ENCODE results near the gene SHISA8. TPM values are rescaled to one million over a fixed set of nuclear protein-coding genes. Genes with fewer than 3 reads are reported as not detected.

SHISA8 gene
- total RNA-seq, 1 experiment from 2014 or later = not detected

DNA sequence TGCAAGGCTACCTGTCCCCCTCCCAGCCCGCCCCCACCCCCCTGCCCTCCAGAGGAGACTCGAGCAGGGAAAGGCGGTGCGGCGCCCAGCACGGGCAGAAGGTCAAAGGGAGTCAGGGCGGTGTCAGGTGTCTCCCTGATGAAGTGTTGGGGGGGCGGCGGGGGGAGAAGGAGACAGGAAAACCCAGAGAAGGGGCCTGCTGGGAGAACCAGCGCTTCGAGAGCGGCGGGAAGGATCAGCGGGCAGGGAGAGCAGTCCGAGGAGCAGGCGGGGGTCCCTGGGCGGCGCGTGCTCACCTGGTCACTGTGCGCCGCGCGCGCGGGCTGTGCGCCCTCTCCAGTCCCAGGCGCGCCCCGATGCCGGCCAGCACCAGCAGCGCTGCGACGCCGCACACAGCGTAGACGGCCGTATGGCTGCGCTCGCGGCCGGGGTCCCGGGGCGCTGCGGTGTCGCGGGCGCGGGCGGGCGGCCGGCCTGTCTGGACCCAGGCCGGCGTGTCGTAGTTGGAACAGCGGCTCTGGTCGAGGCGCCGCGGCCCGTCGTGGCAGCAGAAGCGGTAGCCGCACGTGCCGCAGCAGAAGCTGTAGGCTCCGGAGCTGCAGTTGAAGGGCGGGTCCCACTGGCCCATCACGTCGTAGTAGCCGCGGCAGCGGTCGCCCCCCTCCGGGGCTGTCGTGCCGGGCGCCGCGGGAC is 886 bp downstream of the SHISA8 start:
- DNase-seq (ENCODE audit: low spot score) = no peak

DNA sequence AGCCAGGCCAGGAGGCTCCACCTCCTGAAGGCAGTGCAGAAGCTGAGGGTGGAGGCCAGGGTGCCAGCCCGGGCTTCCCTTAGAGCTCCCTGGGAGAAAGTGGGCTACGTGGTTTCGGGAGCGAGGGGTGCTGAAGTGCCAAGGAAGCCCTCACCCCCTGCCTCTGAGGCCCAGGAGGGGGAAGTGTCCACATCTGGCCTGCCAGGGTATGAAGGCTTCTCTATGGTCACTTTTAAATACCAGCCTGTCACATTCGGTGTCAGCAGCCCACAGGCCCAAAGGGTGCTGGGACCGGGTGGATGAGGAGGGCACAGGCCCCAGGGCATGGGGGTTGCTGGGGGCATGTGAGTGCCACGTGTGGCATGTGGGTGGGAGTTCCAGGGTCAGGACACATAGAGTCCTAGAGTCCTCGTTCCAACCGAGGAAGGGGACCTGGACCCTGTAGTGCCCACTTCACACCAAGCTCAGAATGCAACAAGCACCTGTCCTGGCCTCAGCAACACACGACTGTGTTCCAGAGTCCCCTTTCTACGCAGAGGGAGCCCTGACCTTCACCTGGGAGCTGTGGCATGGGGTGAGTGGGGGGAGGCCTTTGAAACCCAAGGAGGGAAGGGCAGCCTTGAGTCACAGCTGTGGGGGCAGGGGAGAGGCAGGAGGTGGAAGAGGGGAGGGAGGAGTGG is 1.7 kb downstream of the SHISA8 start:
- DNase-seq (ENCODE audit: low spot score) = no peak

DNA sequence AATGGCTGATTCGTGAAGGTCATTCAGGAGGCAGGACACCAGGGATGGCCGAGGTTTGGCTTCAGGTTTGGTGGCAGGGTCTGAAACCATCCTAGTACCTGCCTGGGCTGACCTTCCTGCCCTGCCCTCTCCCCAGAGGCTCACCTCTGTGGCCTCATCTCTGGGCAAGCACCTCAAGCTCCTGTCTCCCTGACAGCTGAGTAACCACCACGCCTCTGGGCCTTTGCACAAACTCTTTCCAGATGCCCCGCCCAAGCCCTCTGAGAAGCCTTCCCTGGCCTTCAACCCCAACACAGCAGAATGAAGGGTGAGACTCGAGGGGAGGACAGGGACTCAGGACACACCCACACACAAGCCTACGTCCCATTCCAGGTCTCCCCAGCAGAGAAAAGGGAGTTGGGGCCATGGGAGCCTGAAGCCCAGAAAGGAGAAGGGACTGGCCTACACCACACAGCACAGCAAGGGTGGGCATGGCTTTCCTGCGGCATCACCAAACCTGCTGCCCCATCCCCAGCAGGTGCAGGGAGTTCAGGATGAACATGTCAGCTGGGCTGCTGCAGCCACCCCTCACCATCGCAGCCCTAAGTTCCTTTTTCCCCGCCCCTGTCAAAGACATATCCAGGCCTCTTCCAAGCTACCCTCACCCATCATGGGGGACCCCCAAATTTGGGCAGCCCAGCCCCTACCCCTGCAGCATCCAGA is 2.4 kb downstream of the SHISA8 start:
- DNase-seq (ENCODE audit: low spot score) = no peak

DNA sequence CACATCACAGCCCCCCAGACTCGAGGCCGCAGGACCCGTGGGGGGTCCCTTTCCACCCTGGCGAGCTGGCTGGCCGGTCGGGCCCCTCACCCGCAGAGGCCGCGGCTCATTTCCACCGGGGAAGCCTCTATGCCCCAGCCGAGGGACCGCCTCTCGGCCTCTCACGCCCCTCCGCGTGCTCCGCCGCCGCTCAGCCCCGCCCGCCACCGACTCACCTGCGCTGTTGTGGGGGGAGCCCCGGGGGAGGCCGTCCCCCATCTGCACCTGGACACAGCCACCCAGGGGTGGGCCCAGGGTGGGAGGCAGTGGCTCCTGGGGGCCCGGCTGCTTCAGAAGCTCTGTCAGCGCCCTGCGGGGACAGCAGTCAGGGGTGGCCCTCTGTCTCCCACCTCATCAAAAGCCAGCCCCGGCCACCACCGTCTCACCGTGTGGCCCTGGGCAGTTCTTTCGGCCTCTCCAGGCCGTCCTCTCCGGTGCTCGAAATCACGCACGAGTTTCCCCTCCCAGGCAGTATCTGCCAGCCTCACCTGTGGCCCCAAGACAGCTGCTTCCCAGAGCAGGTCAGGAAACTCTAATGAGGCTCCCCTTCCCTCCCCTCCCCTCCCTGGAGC is 3.8 kb downstream of the SHISA8 start:
- DNase-seq (ENCODE audit: low spot score) = no peak

DNA sequence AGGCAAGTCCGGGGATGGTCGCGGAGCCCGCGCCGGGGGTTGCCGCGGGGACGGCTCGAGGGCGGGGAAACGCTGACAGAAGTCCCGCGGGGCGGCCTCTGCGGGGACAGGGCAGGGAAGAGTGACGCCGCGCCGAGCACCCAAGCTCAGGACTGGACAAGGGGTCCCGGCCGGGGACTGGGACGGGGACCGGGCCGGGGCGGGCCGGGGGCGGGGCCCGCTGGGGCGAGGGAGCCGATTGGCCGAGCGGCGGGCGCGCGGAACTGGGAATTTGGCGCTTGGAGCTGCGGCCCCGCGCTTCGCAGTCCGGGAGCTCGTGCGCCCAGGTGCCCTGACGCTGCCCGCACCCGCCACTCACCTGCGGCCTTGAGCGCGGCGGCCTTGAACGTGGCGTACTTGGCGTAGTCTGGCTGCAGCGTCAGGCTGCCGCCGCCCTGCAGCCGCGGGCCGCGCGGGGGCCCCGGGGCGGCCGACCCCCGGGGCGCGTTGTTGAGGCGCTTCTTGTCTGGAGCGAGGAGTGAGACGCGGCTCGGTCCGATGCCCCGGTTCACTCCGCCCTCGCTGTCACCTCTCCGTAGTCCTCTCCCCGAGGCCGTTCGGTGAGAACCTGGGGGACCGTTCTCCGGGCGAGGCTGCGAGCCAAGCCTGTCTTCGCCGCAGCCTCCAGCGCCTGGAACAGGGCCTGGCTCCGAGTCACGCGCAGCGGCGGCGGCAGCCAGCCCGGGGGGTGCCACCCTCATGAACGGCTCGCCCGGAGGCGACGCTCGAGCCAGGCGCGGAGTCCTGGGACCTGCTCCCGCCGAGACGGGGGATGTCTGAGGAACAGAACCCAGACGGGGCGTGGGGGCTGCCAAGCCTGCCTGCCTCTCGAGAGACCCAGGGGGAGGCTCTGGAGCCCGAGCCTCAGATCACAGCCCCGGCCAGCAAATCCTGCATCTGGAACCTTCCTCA is 4.5 kb downstream of the SHISA8 start:
- no peak for DNase-seq (ENCODE audit: low spot score)

DNA sequence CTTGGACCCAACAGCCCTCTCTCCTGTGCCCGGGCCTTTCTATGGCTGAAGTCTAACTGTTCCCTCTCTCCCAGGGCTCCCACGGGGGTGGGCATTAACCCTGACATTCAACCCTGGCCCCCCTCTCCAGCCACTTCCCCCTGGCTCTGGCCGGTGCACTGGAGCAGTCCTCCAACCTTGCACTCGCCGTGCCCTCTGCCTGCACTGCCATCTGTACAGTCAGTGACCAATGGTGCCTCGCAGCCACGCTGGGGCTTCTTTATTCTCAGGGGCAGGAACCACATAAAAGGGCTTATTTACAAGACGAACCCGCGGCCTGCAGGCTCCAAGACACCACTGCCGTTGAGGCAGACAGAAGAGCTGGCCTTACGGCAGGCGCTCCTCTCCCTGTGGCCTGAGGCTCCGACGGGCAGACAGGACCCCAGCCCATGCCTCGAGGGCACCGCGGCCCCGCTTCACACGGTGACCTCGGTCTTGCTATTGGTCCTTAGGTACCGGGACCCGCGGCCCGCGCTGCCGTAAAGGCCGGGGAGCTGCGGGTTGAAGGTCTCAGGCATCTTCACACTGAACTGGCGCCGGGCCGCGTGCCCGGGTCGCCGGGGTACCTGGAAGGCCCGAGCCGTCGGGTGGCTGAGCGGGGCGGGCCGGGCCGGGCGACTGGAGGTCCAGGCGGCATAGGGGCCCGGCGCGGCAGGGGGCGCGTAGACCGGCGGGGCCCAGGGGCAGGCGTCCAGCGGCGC is 5.4 kb downstream of the SHISA8 start:
- no peak for DNase-seq (ENCODE audit: low spot score)

DNA sequence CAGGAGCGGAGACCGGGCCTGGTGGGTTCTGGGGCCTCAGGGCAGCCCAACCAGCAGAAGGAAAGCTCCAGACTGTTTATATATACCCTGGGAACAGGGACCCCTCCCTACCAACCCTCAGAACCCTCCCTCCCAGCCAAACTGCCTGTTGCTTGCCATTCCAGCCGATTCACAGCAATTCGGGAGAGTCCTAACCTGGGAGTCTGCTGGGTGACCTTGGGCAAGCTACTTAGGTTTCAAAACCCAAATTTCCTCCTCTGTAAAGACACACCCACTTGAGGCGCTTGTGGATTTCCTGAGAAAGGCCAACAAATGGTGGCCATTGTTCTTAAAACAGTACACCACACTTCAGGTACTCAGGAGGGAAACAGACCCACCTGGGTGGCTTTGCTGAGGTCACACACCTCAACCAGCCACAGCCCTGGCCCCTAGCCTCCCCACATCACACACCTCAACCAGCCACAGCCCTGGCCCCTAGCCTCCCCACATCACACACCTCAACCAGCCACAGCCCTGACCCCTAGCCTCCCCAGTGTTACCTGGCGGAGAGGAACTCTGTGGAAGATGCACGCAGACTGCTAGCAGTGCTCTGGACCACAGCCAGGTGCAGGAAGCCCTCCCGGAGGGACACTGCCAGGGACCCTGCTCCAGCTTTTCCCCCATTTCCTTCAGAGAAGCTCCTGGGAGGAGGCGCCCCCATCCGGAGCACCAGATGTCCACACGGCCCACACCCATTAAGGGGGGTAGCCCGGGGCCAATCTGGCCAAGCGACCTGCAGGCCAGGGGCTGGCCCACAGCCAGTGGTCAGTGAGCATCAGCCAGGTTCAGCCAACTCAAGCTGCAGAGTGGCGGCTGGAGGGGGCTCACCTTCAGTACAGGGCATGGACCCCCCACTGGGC is 6.2 kb downstream of the SHISA8 start:
- no peak for DNase-seq (ENCODE audit: low spot score)

DNA sequence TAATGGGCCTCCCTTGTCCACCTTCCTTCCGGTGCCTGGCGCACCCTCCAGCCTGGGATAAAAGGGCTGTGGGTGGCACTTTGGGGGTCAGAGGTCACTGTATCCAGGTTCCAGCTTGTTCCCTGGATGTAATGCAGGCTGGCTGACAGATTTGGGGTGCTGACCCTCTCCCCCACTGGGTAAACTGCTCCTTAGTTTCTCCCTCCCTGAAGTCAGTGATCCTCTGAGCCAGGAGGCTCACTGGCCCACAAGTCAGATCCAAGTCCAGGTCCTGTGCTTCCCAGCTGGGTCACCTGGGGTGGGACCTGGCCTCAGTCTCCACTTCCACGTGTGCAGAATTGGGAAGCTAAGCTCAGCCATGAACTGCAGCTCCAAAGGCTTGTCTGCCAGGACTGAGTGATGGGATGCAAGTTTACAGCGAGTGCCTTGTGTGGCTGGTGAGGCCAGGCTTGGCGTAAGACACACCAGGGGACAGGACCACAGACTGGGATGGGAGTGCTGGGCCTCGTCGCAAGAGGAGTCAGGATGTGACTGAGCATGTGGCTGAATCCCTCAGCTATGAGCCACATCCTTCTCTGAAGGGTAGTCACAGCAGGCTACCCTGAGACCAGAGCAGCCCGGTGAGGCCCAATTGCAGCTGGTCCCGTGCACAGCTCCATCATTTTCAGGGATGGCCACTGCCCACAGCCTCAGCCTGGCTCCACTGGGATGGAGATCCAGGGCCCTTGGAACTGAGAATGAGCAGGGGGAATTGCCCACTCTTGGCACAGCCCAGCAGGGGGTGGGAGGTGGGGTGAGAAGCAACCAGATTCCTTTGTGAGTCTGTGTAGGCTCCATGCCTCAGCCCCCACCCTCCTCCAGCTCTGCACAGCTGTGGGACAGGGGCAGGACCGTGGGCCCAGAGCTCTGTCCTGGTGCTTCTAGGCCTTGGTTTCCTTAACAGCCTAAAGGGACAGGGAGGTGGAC is 7.2 kb downstream of the SHISA8 start:
- no peak for DNase-seq (ENCODE audit: low spot score)

DNA sequence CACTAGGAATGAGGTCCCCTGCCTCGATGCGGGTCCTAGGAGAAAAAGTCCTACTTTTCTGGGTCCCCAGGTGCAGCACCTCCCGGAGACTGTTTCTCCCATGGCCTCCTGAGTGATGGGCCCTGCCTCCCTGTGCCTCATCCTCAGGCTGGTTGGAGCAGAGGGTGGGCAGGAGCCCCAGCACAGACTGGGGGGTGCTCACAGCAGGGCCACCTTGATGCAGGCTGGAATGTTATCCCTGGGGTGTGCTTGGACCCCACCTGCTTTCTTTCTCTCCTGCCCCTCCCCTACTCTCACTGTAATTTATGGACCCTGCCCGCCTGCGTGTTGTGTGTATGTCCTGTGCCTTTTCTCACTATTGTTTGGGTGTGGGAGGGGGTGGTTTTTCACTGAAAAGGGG is 8.1 kb downstream of the SHISA8 start:
- no peak for DNase-seq (ENCODE audit: low spot score)

DNA sequence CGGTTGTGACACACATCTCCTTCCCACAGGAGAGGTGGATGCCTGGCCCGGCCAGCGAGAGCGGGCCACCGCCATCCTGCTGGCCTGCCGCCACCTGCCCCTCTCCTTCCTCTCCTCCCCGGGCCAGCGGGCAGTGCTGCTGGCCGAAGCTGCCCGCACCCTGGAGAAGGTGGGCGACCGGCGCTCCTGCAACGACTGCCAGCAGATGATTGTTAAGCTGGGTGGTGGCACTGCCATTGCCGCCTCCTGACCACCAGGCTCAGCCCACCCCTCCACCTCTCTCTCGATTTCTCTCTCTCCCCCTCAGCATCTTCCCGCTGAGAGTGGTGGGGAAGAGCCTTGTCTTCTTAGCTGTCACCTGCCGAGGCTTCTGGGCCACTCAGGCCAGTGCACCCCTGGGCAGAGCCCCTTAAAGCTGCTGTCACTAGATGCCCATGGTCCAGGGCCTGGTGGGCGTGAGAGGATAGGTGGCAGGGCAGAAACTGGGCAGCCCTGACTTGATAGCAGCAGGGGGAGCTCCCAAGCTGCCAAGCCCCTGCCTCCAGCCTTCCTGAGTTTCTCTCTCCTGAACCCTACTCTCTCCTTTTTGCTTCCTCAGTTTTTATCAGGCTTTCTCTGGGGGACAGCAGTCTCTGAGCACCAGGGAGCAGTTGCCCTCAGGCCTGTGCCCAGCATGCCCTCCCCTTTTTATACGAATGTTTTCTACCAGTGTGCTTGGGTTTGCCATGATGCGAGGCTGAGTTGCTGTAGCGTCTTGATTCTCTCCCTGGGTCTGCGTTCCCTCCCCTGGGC is 9.3 kb downstream of the SHISA8 start:
- no peak for DNase-seq (ENCODE audit: low spot score)

DNA sequence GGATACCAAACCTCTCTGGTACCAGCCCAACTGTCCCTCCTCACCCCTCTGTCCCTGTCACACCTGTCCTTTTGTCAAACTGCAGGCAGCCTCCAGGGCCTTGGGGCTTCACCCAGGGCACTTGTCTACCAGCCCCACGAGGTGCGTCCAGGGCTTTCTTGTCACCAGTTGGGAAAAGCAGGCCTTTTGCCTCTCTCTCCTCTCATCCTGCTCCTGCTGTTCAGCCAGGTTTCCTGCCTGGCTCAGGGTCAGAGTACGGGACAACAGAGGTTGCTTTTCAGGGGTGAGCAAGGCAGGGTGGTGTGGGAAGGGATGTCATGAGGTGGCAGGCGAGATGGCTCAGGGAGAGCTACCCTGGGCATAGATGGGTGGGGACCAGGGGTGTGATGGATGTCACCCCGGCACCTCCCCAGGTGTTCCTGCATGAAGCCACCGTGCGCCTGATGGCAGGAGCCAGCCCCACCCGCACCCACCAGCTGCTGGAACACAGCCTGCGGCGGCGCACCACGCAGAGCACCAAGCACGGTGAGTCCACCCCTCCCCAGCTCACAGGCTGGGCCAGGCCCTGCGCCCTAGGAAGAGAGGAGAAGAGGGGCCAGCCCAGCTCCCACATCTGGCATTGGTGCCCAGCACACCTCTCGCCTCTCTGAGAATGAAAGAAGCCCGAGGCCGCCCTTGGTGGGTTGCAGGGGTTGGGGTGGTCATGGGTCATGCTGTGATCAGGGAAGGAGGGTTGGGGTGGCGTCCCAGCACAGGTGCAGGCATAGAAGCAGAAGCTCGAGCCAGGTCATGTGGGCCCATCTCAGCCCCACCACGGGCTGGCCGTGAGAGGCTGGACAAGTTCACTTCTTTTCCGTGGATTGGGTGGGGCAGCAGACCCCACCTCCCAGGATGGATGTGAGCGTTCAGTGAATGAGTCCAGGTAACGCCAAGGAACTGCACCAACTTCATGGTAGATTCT is 10.1 kb downstream of the SHISA8 start:
- no peak for DNase-seq (ENCODE audit: low spot score)

DNA sequence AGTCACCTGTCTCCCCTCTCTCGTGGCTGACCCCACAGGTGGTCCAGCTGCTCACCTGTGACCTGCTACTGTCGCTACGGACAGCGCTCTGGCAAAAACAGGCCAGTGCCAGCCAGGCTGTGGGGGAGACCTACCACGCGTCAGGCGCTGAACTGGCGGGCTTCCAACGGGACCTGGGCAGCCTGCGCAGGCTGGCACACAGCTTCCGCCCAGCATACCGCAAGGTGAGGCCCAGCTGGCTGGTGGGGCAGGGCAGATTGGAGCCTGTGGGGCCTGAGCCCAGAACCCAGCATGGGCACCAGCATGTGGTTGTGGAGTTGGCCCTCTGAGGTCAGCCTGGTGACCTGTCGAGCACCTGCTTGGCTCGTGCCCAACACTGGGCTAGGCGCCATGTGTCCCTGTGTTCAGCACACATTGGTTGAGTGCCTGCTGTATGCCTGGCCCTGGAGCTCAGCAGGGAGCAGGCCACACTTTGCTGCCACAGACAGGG is 11.9 kb downstream of the SHISA8 start:
- DNase-seq (ENCODE audit: low spot score) = no peak

DNA sequence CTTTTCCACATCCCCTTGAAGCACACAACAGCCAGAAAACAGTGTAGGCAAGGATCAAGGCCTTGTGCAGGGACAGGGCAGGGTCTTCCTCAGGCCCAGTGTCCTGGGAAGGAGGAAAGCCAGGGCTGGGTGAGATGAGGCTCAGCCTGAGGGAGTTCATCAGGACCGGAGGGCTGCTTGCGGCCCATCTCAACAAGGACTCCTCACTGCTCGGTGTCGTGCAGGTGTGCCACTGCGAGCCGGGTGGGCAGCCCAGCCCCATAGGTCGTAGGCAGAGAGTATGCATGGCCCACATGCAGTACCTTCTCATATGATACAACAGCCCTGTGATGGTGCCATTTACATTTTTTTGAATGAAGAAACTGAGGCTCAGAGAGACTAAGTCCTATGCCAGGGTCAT is 12.9 kb downstream of the SHISA8 start:
- no peak for DNase-seq (ENCODE audit: low spot score)

DNA sequence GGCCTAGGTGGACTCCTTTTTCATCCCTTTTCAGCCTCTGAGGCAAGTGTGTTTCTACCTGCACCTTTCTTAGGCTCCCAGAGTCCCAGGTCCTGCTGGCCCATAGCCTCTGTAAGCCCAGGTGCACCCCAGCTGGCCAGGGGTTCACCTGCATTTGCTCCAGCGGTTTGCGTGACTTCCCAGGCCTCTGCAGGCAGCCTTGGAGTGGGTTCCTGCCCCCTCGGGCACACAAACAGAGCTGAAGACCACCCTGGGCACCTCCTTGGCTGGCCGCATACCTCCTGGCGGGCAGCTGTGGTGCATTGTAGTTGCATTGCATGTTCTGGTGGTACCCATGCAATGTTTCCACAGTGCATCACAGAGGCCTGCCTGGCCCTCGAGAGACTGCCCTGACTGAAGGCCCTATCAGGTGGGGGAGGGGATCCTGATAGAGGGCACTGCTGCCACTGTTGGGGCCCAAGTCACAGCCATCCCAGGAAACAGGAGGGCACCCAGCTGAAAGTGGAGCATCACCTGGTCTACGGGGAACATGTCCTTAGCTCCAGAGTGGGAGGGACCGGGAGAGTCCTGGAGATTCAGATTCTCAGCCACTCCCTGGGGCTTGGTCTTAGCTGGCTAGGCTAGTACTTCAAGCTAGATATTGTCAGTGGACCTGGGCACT is 14.1 kb downstream of the SHISA8 start:
- DNase-seq (ENCODE audit: low spot score) = no peak

DNA sequence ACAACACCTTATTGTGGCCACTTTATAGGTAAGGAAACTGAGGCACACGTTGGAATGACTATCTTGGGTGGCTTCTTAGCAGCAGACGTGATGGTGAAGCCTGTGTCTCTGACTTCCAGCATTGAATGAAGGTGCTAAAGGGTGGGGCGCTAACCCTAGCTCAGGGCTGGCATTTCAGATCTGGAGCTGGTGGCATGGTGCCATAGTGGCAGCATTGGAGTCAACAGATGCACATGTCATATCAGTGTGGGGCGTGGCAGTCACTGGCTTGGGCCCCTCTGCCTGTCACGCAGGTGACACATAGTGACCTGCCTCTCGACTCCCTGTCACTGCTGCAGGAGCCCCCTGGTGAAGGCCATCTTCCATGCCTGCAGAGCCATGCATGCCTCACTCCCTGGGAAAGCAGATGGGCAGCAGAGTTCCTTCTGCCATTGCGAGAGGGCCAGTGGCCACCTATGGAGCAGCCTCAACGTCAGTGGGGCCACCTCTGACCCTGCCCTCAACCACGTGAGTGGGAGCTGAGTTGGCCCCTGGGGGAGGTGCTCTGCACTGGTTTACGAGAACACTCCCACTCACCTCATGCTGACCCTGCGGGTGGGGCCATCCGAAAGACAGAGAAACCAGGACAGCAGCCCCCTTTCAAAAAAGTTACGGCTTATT is 14.8 kb downstream of the SHISA8 start:
- DNase-seq (ENCODE audit: low spot score) = no peak
